PFSK-1 (cell line): ENCODE results near the gene ZDHHC14.

ENCODE experiments used
- FOXP2 ChIP-seq: optimal IDR thresholded peaks from 2 replicates; pipeline ENCODE3; 2011; ENCODE audit warnings: borderline replicate concordance, control low read depth, inconsistent platforms; ENCODE audit not compliant: insufficient read depth; ENCODE audit errors: extremely low read length, extremely low read depth
- POLR2AphosphoS5 ChIP-seq: IDR thresholded peaks from 2 replicates; pipeline ENCODE4 v1.6.1; 2012; ENCODE audit warnings: low read depth, mild to moderate bottlenecking, control low read depth, low read length, moderate library complexity
- SIN3A ChIP-seq: IDR thresholded peaks from 2 replicates; pipeline ENCODE4 v1.6.1; 2012; ENCODE audit warnings: mild to moderate bottlenecking, low read length, moderate library complexity, borderline replicate concordance; ENCODE audit not compliant: insufficient read depth
- TAF1 ChIP-seq: IDR thresholded peaks from 2 replicates; pipeline ENCODE4 v1.6.1; 2012; ENCODE audit warnings: low read length, control low read depth, borderline replicate concordance; ENCODE audit not compliant: insufficient read depth
- TF ChIP-seq, protein P1 (sequence below), 2 experiments: IDR thresholded peaks; 2 replicates each; pipeline versions ENCODE4 v1.6.1 to v1.8.0; 2011 to 2012; ENCODE audit warnings: low read depth in 2 of 2, low read length in 2 of 2, control low read depth in 1 of 2, inconsistent platforms in 1 of 2, mild to moderate bottlenecking in 1 of 2, moderate library complexity in 1 of 2; ENCODE audit not compliant: insufficient read depth in 1 of 2

ZDHHC14 gene

DNA sequence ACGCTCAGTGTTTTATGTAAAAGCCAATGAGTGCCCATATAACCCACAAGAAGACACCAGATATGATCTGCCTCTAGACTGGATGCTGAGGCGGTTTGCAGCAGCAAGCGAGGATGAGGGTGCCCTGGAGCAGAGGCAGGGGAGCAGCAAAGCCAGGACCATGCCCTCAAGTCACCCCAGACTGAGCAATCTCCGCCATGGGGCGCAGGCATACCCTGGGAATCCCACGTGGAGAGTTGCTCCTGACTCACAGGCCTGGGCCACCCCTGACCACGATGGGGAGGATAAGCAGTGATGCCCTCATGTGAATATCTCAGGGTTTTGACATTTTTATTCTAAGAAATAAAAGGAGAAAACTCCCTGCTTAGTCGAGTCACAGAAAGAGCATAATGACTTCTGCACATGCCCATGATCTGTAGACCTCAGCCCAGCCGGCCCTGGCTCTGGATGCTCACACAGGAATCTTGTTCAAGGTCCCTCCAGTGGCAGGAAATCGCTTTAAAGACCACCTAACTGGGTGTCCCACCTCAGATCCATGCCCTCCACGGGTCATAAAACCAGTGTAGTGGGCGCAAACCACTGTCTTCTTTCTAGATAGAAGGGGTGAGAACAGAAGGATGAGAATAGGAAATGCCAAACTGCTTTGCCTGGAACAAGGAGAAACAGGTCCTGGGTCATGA lies 303.8 kb downstream of the ZDHHC14 start:
- no peak for TF ChIP-seq SIN3A

DNA sequence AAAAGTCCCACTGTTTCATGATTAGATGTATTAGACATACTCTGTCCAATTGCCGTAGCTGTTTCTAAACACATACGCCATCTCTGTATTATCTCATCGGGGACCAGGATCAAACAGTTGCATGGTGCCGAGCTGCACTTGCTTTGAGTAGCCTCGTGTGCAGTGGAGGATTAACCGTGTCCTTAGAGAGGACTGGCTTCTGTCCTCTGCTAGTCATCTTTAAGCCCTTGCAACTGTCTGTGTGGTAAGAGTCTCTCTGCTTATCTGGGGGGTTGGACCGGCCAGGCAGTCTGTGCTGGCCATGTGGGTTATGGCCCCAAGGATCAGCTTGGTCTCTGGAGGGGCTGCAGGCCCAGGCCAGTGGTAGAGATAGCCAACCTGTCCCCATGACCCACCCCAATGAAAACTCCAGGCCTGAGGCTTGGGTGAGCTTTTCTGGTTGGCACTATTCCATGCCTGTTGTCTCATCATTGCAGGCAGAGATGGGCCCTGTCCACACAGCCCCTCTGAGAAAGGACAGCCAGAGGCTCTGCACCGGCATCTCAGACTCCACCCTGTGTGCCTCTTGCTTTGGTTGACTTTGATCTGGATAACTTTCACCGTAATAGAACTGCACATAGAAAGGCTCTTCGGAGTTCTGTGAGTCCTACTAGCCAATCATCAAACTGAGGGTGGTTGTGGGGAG lies 304.7 kb downstream of the ZDHHC14 start:
- no peak for TF ChIP-seq POLR2AphosphoS5
- TF ChIP-seq FOXP2: no peak
- TF ChIP-seq, protein P1, sequence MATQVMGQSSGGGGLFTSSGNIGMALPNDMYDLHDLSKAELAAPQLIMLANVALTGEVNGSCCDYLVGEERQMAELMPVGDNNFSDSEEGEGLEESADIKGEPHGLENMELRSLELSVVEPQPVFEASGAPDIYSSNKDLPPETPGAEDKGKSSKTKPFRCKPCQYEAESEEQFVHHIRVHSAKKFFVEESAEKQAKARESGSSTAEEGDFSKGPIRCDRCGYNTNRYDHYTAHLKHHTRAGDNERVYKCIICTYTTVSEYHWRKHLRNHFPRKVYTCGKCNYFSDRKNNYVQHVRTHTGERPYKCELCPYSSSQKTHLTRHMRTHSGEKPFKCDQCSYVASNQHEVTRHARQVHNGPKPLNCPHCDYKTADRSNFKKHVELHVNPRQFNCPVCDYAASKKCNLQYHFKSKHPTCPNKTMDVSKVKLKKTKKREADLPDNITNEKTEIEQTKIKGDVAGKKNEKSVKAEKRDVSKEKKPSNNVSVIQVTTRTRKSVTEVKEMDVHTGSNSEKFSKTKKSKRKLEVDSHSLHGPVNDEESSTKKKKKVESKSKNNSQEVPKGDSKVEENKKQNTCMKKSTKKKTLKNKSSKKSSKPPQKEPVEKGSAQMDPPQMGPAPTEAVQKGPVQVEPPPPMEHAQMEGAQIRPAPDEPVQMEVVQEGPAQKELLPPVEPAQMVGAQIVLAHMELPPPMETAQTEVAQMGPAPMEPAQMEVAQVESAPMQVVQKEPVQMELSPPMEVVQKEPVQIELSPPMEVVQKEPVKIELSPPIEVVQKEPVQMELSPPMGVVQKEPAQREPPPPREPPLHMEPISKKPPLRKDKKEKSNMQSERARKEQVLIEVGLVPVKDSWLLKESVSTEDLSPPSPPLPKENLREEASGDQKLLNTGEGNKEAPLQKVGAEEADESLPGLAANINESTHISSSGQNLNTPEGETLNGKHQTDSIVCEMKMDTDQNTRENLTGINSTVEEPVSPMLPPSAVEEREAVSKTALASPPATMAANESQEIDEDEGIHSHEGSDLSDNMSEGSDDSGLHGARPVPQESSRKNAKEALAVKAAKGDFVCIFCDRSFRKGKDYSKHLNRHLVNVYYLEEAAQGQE (IDR thresholded peaks at IDR 0.05; ENCODE audit: insufficient read depth in 1 of 2, low read depth in 2 of 2, low read length in 2 of 2): no peak
- TF ChIP-seq TAF1: no peak
- TF ChIP-seq SIN3A: no peak

DNA sequence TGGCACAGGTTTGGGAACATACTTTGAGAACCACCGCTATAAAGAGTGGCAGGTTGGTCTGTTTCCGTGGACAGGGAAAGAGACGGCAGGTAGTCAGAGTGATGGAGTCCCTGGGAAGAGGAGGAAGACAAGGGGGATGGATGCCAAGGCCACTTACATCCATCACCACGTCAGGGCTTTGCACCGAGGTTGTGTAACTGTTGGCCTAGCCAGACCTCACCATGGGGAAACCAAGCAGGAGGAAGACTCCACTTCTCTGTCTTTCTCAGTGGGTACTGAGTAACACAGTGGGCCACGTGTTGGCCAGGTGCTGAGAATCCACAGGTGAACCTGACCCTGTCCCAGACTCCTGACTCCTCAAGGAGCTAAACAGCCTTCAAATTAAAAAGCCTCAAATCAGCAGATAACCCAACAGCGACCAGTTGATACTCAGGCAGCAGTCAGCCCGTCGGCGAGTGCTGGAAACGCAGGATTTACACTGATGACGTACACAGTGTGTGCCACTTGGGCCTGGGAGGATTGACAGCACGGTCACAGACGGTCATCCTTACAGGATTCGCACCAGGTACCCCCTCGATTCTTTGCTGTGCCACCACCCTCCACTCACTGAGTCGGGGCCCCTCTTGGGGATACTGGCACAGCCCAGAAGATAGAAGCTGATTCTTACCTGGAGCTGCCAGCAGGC lies 307.4 kb downstream of the ZDHHC14 start:
- no peak for TF ChIP-seq POLR2AphosphoS5
- TF ChIP-seq, protein P1 (IDR thresholded peaks at IDR 0.05; ENCODE audit: insufficient read depth in 1 of 2, low read depth in 2 of 2, low read length in 2 of 2): no peak
- no peak for TF ChIP-seq SIN3A
- TF ChIP-seq FOXP2: no peak

DNA sequence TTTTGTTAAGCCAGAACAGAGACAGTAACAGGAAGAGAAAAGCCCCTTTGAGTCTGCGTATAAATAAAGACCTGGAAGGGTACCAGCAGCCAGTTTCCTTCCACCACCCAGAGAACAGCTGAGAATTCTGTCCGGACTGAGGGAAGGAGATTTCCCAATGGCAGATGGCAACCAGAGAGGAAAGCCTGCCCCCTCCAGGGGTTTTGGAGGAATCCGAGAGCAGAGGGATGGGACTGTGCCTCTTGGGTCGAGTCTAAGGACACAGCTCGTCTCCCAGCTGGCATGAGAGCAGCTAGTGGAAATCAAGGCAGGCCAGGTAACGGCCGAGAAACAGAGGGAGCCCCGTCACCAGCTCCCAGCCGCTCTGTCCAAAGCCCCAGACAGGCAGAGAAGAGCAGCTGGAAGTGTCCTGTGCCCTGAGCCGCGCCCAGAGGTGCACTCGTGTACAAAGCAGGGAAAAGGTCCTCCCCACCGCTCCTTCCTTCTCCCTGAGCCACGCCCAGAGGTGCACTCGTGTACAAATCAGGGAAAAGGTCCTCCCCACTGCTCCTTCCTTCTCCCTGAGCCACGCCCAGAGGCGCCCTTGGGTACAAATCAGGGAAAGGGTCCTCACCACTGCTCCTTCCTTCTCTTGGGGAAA lies 308.1 kb downstream of the ZDHHC14 start:
- TF ChIP-seq, protein P1 (IDR thresholded peaks at IDR 0.05; ENCODE audit: insufficient read depth in 1 of 2, low read depth in 2 of 2, low read length in 2 of 2): no peak
- TF ChIP-seq TAF1 (no peak), POLR2AphosphoS5 (no peak), FOXP2 (no peak), SIN3A (no peak)

DNA sequence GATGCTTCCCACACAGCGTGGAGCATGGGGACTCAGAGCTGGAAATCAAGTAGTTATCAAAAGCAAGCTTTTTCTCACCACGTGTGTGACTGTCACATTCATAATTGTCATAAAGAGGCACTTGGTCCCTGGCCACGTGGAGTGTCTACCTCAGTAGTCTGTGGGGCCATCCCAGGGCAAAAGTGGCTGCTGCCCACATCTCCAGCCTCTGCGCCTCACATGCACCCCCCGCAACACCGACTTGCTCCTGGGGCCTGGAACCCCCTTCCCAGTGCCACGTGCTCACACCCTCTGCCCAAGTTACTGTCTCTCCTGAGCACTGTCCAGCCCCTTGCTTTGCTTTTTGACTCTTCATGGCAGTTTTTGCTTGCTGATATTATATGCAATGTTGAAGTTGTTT lies 308.9 kb downstream of the ZDHHC14 start:
- TF ChIP-seq, protein P1 (IDR thresholded peaks at IDR 0.05; ENCODE audit: insufficient read depth in 1 of 2, low read depth in 2 of 2, low read length in 2 of 2): no peak
- no peak for TF ChIP-seq POLR2AphosphoS5
- TF ChIP-seq FOXP2: no peak
- TF ChIP-seq SIN3A: no peak
